Vagina (tissue), 2 donors: ENCODE measurements around the gene YPEL4.

Source experiments
- POLR2A ChIP-seq, 2 donors: fragments of 450-650 bp; IDR thresholded peaks; one replicate each; pipeline ENCODE4 v1.6.1; 2017; ENCODE audit warnings: antibody characterized with exemption in 2 of 2, mild to moderate bottlenecking in 2 of 2, moderate library complexity in 2 of 2
- TF ChIP-seq, protein P1 (sequence below), 3 experiments: fragments of 450-650 bp in 2 of 3; fragments of 200-600 bp in 1 of 3; sonication (generic) in 1 of 3; IDR thresholded peaks; one replicate each; pipeline ENCODE4 v1.5.1; 2017 to 2019; ENCODE audit warnings: antibody characterized with exemption in 3 of 3, mild to moderate bottlenecking in 2 of 3, moderate library complexity in 2 of 3

GRCh38 chr11:57639321-57640067 is 10.2 kb downstream of the YPEL4 start:
- TF ChIP-seq, protein P1, sequence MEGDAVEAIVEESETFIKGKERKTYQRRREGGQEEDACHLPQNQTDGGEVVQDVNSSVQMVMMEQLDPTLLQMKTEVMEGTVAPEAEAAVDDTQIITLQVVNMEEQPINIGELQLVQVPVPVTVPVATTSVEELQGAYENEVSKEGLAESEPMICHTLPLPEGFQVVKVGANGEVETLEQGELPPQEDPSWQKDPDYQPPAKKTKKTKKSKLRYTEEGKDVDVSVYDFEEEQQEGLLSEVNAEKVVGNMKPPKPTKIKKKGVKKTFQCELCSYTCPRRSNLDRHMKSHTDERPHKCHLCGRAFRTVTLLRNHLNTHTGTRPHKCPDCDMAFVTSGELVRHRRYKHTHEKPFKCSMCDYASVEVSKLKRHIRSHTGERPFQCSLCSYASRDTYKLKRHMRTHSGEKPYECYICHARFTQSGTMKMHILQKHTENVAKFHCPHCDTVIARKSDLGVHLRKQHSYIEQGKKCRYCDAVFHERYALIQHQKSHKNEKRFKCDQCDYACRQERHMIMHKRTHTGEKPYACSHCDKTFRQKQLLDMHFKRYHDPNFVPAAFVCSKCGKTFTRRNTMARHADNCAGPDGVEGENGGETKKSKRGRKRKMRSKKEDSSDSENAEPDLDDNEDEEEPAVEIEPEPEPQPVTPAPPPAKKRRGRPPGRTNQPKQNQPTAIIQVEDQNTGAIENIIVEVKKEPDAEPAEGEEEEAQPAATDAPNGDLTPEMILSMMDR (IDR thresholded peaks at IDR 0.05), result no peak
- TF ChIP-seq POLR2A (IDR thresholded peaks at IDR 0.05), result no peak
